ENCODE results near the gene STX1B. TPM values are rescaled to one million over a fixed set of nuclear protein-coding genes. Genes with fewer than 3 reads are reported as not detected.
"Not testable (repeated sequence)": the region's sequence is repeated elsewhere in the genome, so short reads cannot be mapped to it uniquely, and the experiment has no call there.

The STX1B gene
- total RNA-seq, 1 donor from 2014 or later: 0.92 TPM

GRCh38 chr16:31013292-31013691 is 2.9 kb upstream of the STX1B start:
- DNase-seq: not testable (repeated sequence)

GRCh38 chr16:31011815-31012214 is 1.4 kb upstream of the STX1B start:
- not testable (repeated sequence) for DNase-seq

- no peak for DNase-seq
These were observed 399 bp downstream of the STX1B start for GRCh38 chr16:31009894-31010584.

- no peak for DNase-seq
These were observed 1.3 kb downstream of the STX1B start for GRCh38 chr16:31009120-31009519.

- no peak for DNase-seq
These were observed 1.9 kb downstream of the STX1B start for GRCh38 chr16:31008551-31008950.

- no peak for DNase-seq
These were observed 2.3 kb downstream of the STX1B start for GRCh38 chr16:31008149-31008548.

GRCh38 chr16:31007684-31008083 is 2.8 kb downstream of the STX1B start:
- DNase-seq: no peak

GRCh38 chr16:31006589-31006988 is 3.8 kb downstream of the STX1B start:
- DNase-seq: no peak

- no peak for DNase-seq
These were observed 4.4 kb downstream of the STX1B start for GRCh38 chr16:31006086-31006385.

- no peak for DNase-seq
These were observed 4.9 kb downstream of the STX1B start for GRCh38 chr16:31005350-31006085.

- DNase-seq: no peak
These were observed 5.8 kb downstream of the STX1B start for GRCh38 chr16:31004658-31005057.

GRCh38 chr16:31003744-31004143 is 6.7 kb downstream of the STX1B start:
- DNase-seq: no peak

GRCh38 chr16:31002862-31003341 is 7.5 kb downstream of the STX1B start:
- DNase-seq: peak; percentile 74

- peak; percentile 50 for DNase-seq
These were observed 8.2 kb downstream of the STX1B start for GRCh38 chr16:31002250-31002700.

GRCh38 chr16:31001507-31002249 is 8.8 kb downstream of the STX1B start:
- DNase-seq: no peak

GRCh38 chr16:31000671-31001382 is 9.6 kb downstream of the STX1B start:
- DNase-seq: no peak

GRCh38 chr16:30998852-30999761 is 11.3 kb downstream of the STX1B start:
- DNase-seq: no peak

- DNase-seq: no peak
These were observed 12.4 kb downstream of the STX1B start for GRCh38 chr16:30997725-30998711.

- peak; percentile 74 for DNase-seq
These were observed 13.3 kb downstream of the STX1B start for GRCh38 chr16:30996985-30997724.
